GM12873 (cell line): Measurements from ENCODE around the gene ZBTB46.

Experiments
- CTCF ChIP-seq: IDR thresholded peaks from 2 replicates; pipeline ENCODE4 v1.5.1; 2012; ENCODE audit warnings: low read depth, mild to moderate bottlenecking, moderate library complexity, low read length, control low read depth; ENCODE audit not compliant: insufficient read depth; ENCODE audit errors: missing control alignments

The ZBTB46 gene

GRCh38 chr20:63694584-63695423 lies 136.3 kb downstream of the ZBTB46 start:
- TF ChIP-seq CTCF, result no peak

GRCh38 chr20:63693733-63694583 lies 137.1 kb downstream of the ZBTB46 start:
- TF ChIP-seq CTCF, result no peak
